PC-9 (cell line): ENCODE results near the gene POLDIP3. TPM values are rescaled to one million over a fixed set of nuclear protein-coding genes. Genes with fewer than 3 reads are reported as not detected.

Source experiments
- BruUV-seq: library from RNA; stranded (reverse); fragments of 400-500 nt; replicated peaks from 2 replicates; lab custom pipeline; 2021; lab: Mats Ljungman, UMichigan
- CTCF ChIA-PET: fragments of 300-600 bp; sonication (Branson Sonifier 250); formaldehyde crosslinking; loops from one replicate; lab custom pipeline; 2022; ENCODE audit warnings: antibody characterized with exemption; lab: Charles Lee
- POLR2A ChIA-PET: fragments of 300-600 bp; sonication (Branson Sonifier 250); formaldehyde crosslinking; loops from one replicate; lab custom pipeline; 2022; ENCODE audit warnings: antibody characterized with exemption; ENCODE audit not compliant: unreplicated experiment; lab: Charles Lee
- DNase-seq, 2 experiments: peaks; one replicate each; pipeline versions ENCODE4 v3.0.0 to v3.0.0-alpha.2; 2015 to 2022; ENCODE audit warnings: mixed read lengths in 1 of 2
- H2AFZ ChIP-seq: fragments of 200-600 bp; sonication (generic); 2 replicates; pipeline ENCODE4 v1.8.1; 2017; ENCODE audit warnings: antibody characterized with exemption
- H3F3A ChIP-seq: fragments of 200-600 bp; sonication (generic); 2 replicates; pipeline ENCODE4 v1.8.1; 2017; ENCODE audit warnings: antibody characterized with exemption, mild to moderate bottlenecking, low read depth; ENCODE audit not compliant: insufficient read depth
- H3K27ac ChIP-seq: fragments of 200-600 bp; sonication (generic); 2 replicates; pipeline ENCODE4 v1.6.1; 2016; ENCODE audit warnings: mixed run types
- H3K27me3 ChIP-seq: fragments of 200-600 bp; sonication (generic); 2 replicates; pipeline ENCODE4 v1.6.1; 2016; ENCODE audit warnings: low read depth, mixed run types; ENCODE audit not compliant: insufficient read depth
- H3K36me3 ChIP-seq: fragments of 200-600 bp; sonication (generic); 2 replicates; pipeline ENCODE4 v1.6.1; 2016; ENCODE audit warnings: low read depth, mixed run types
- H3K4me1 ChIP-seq: fragments of 200-600 bp; sonication (generic); replicated peaks from 2 replicates; pipeline ENCODE4 v1.6.1; 2016; ENCODE audit warnings: mixed run types; ENCODE audit not compliant: insufficient read depth
- H3K4me2 ChIP-seq: fragments of 200-600 bp; sonication (generic); 2 replicates; pipeline ENCODE4 v1.6.1; 2017; ENCODE audit warnings: mixed run types
- H3K4me3 ChIP-seq: fragments of 200-600 bp; sonication (generic); 2 replicates; pipeline ENCODE4 v1.6.1; 2016; ENCODE audit warnings: mixed run types
- H3K79me2 ChIP-seq: fragments of 200-600 bp; sonication (generic); 2 replicates; pipeline ENCODE4 v1.6.1; 2017; ENCODE audit warnings: low read depth, mixed run types
- H3K9me2 ChIP-seq: fragments of 200-600 bp; sonication (generic); 2 replicates; pipeline ENCODE4 v1.8.1; 2017; ENCODE audit warnings: mild to moderate bottlenecking; ENCODE audit not compliant: insufficient read depth
- H3K9me3 ChIP-seq: fragments of 200-600 bp; sonication (generic); 2 replicates; pipeline ENCODE4 v1.8.1; 2016; ENCODE audit warnings: low read depth; ENCODE audit not compliant: insufficient read depth
- H4K20me1 ChIP-seq: fragments of 200-600 bp; sonication (generic); 2 replicates; pipeline ENCODE4 v1.8.1; 2017; ENCODE audit not compliant: insufficient read depth
- CTCF ChIP-seq: fragments of 200-600 bp; sonication (generic); conservative IDR thresholded peaks from 2 replicates; pipeline ENCODE4 v1.6.1; 2017; ENCODE audit warnings: mixed run types, antibody characterized with exemption, mild to moderate bottlenecking, moderate library complexity
- EZH2 ChIP-seq: fragments of 200-600 bp; sonication (generic); IDR thresholded peaks from 2 replicates; pipeline ENCODE4 v1.8.0; 2017; ENCODE audit warnings: antibody characterized with exemption, low read depth
- intact Hi-C: fragments of 100-400 bp; cut with micrococcal nuclease; formaldehyde crosslinking; loops from one replicate; pipeline ENCODE4 v1.10.0; 2022; ENCODE audit not compliant: unreplicated experiment
- total RNA-seq: library from RNA; stranded (reverse); gene quantifications from 2 replicates; pipeline ENCODE4 v1.2.3, GENCODE V29; 2021

The POLDIP3 gene
- total RNA-seq, 1 experiment from 2014 or later, result 62.9 TPM

GRCh38 chr22:42624551-42625106, 9.9 kb upstream of the POLDIP3 start:
- no peak for DNase-seq
- Histone ChIP-seq H3K79me2 (no peaks in the 10 kb centered on the region), H3K4me2 (no peak overlapping the region), H3F3A (peaks cover 7% of the 10 kb centered on the region), H3K27me3 (no peaks in the 10 kb centered on the region), H3K27ac (no peak overlapping the region), H4K20me1 (no peaks in the 10 kb centered on the region), H3K9me3 (no peaks in the 10 kb centered on the region), H3K36me3 (0 out of 2 replicates have a peak, but pooled peaks cover 10% of the 10 kb centered on the region), H3K4me3 (no peak overlapping the region), H2AFZ (no peak overlapping the region), H3K4me1 (no peaks in the 10 kb centered on the region), H3K9me2 (no peaks in the 10 kb centered on the region)
- intact Hi-C loops, result no loop called here
- ChIA-PET POLR2A (no interaction called here), CTCF (no interaction called here)
- no TSS peak for BruUV-seq
- TF ChIP-seq CTCF (no peak), EZH2 (no peak)

DNA sequence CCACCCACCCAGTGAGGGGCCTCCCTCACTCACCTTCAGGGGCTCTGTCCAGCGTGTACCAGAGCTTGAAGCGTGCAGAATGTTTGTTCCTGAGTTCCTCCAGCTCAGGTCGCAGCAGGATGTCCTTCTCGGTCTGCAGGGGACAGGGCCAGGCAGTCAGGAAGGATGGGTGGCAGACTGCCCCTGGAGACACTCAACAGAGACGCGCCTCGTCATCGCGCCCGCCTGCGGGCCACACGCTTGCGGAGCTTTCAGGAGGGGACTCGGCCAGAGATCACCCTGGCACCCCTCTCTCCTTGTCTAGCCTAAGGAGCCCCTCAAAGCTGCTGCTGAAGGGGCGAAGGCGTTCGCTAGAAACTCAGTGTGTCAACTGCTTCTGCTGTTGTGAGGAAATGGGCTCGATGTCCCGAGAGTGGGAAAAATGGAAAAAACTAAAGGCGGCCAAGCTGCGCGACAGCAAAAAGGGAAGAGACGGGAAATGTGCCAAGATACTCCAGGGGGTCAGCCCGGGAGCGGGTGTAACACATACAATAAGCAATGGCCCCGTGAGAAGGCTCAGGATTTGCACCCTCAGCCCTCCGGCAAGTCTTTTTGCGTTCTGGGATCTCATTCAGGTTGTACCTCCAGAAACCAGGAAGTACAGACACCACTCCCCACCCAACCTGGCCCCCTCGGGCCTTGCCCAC, 9.2 kb upstream of the POLDIP3 start:
- CTCF ChIA-PET, result interaction anchor here (0.5 kb wide), 1 partner anchor 91 kb away, joined by 7 read pairs; no protein-coding TSS in a partner anchor
- POLR2A ChIA-PET, result no interaction called here
- Histone ChIP-seq H3K27me3 (no peaks in the 10 kb centered on the region), H3K36me3 (0 out of 2 replicates have a peak, but pooled peaks cover 10% of the 10 kb centered on the region), H3K4me2 (no peak overlapping the region), H2AFZ (no peak overlapping the region), H3K4me3 (no peak overlapping the region), H3K9me2 (no peaks in the 10 kb centered on the region), H3F3A (peaks cover 7% of the 10 kb centered on the region), H3K27ac (no peak overlapping the region), H3K9me3 (no peaks in the 10 kb centered on the region), H3K4me1 (no peaks in the 10 kb centered on the region), H3K79me2 (no peaks in the 10 kb centered on the region), H4K20me1 (no peaks in the 10 kb centered on the region)
- BruUV-seq, result no TSS peak
- TF ChIP-seq CTCF (no peak), EZH2 (no peak)
- intact Hi-C loops, result no loop called here
- no peak for DNase-seq

DNA sequence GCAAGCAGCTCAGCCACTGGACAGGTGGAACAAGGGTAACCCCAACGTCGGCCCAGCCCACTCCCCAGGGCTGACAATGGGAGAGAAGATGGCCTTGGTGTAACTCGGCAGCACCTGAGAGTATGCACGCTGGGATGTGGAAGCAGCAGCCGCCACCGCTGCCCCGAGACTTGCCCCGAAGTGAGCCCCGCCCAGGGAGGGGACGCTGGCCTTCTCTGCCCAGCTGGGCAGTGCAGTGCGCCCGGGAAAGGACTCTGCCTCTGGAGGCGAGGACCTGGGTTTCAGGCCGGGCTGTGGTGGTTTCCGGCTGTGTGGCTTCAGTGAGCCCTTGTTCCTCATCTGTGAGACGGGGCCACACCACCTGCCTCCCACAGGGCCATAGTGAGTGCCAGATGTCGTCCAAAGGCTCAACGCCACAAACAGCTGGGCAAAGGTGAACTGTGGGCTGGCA, 8.6 kb upstream of the POLDIP3 start:
- H3K36me3 ChIP-seq, result 0 out of 2 replicates have a peak, but pooled peaks cover 10% of the 10 kb centered on the region
- CTCF ChIA-PET, result interaction anchor here (0.5 kb wide), 1 partner anchor 91 kb away, joined by 7 read pairs; no protein-coding TSS in a partner anchor
- intact Hi-C loops, result no loop called here
- no peaks in the 10 kb centered on the region for H3K9me2 ChIP-seq
- TF ChIP-seq EZH2, result no peak
- TF ChIP-seq CTCF, result no peak
- no peaks in the 10 kb centered on the region for H3K9me3 ChIP-seq
- H3K4me1 ChIP-seq, result no peaks in the 10 kb centered on the region
- no peak overlapping the region for H3K4me2 ChIP-seq
- no peak overlapping the region for H3K27ac ChIP-seq
- POLR2A ChIA-PET, result interaction anchor here (0.6 kb wide), 1 partner anchor 244 kb away, joined by 5 read pairs; no protein-coding TSS in a partner anchor
- H3K27me3 ChIP-seq, result no peaks in the 10 kb centered on the region
- no peak for DNase-seq
- H3K4me3 ChIP-seq, result no peak overlapping the region
- no TSS peak for BruUV-seq
- H3F3A ChIP-seq, result peaks cover 7% of the 10 kb centered on the region
- no peaks in the 10 kb centered on the region for H3K79me2 ChIP-seq
- no peak overlapping the region for H2AFZ ChIP-seq
- H4K20me1 ChIP-seq, result no peaks in the 10 kb centered on the region
